Right renal pelvis (tissue), 4 donors: Measurements from ENCODE around the gene GREB1. TPM values are rescaled to one million over a fixed set of nuclear protein-coding genes. Genes with fewer than 3 reads are reported as not detected.

Experiments used
- polyA plus RNA-seq, 4 donors: library from polyadenylated mRNA; unstranded; fragments of 120-200 nt; gene quantifications; one replicate each; pipeline ENCODE4 v1.2.1, GENCODE V29; 2013; ENCODE audit not compliant: insufficient read length in 4 of 4

Gene GREB1
- polyA plus RNA-seq, 4 donors: 12.5 to 15.3 (median 13.5) TPM

Other genes starting within 250 kb of the GREB1 start
- gene ROCK2, start 189.4 kb upstream of the GREB1 start, polyA plus RNA-seq: 10 to 100 TPM; 33.9 to 44.6 (median 39.7) TPM
- gene E2F6, start 67.9 kb upstream of the GREB1 start, polyA plus RNA-seq: 10 to 100 TPM; 22.8 to 26.5 (median 24.3) TPM
- gene NTSR2, start 136.2 kb downstream of the GREB1 start, polyA plus RNA-seq: not detected
- 10 to 100 TPM; 19.4 to 21.7 (median 20.1) TPM for gene LPIN1, start 212.6 kb downstream of the GREB1 start, polyA plus RNA-seq